ENCODE data around the gene LENEP.
"Not testable (repeated sequence)": the region's sequence is repeated elsewhere in the genome, so short reads cannot be mapped to it uniquely, and the experiment has no call there.

Gene LENEP

DNA sequence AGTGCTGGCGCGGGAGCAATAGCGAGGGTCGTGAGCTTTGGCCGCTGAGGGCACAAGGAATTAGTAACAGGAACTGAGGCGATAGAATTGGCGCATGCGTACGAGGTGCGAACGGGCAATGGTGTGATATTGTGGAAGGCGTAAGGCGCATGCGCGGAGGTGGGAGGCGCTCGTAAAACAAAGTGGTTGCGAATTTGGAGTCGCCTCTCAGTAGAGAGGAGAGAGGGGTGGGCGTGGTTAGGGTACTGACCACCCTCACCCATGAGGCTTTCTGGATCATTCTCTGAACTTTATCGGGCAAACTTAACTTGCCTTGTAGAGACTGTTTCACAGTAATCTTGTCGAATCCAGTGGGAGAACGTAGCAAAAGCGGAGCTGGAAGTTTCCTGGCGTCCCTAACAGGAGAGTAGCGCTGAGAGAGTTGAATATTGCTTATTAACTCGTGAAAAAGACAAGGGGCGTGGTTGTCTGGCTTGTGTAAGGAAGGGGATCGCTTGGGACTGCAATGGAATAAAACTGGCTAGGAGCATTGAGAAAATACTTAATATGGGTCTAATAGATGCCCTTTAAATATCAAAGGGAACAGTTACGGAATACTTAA is 18.5 kb upstream of the LENEP start:
- DNase-seq (ENCODE audit: low read depth, low spot score) = peak; percentile 98

DNA sequence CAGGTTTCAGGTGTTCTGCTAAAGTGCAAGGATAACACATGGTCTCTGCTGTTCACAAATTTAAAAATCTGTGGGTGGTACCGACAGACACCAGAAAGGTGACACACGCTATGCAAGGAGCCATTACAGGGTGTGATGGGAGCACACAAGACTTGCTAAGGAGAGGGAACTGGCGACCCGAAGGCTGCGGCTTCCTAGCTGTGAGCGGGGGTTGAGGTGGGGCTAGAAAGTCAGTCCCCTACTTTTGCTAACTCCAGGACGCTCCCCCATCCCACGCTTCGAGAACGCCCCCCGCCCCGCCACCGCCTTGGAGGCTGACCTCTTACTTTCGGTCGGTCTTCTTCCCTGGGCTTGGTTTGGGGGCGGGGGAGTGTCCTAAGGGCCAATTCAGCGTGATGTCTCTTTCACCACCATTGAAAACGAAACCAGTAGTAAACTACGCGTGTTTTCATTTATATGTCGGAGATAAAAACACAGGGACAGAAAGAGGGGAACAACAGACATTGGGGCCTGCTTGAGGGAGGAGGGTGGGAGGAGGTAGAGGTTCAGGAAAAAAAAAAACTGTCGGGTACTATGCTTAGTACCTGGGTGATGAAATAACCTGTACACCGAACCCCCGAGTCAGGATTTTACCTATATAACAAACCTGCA is 17.9 kb upstream of the LENEP start:
- peak; percentile 67 for DNase-seq (ENCODE audit: low read depth, low spot score)

DNA sequence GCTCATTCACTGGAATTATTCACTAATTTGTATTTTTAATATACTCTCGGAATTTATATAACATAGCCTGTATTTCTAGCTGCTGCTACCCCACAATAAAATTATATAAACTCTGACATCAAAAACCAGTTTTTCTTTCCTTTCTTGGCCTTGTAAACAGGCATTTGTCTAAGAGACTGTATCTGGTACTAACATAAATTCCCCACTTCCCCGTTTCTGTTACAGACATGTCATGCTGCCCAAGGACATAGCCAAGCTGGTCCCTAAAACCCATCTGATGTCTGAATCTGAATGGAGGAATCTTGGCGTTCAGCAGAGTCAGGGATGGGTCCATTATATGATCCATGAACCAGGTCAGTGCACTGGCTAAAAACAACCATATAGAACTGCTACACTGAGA is 15.6 kb upstream of the LENEP start:
- DNase-seq (ENCODE audit: low read depth, low spot score) = not testable (repeated sequence)

DNA sequence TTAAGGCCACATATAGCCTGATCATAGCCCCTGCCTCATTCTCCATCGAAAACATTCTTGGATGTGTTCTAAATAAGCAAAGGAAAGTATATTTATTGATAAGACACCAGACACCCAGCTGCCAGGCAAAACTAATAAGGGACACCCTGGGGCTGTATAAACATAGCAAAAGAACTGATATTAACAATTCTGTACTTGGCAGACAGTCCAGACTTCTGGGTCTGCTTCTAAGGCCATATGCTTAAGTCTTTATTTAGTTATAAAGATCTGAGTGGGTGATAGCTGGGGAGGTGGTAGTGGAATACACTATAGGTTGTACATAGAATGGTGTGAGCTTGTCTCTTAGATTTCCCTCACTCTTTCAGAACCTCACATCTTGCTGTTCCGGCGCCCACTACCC is 15.0 kb upstream of the LENEP start:
- no peak for DNase-seq (ENCODE audit: low read depth, low spot score)

DNA sequence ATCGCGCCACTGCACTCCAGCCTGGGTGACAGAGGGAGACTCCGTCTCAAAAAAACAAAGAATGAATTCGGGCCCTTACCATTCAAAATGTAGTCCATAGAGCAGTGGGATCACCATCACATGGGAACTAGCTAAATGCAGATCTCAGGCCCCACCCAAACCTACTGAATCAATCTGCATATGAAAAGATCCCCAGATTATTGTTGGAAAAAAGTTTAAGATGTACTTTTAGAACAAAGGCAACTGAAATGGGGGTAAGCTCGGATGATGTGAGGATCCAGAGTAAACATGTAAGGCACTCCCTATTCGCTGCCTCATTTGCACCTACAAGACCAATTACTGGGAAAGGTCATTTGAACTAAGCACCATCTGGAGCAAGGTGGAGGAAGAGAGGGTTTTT is 11.0 kb upstream of the LENEP start:
- no peak for DNase-seq (ENCODE audit: low read depth, low spot score)

DNA sequence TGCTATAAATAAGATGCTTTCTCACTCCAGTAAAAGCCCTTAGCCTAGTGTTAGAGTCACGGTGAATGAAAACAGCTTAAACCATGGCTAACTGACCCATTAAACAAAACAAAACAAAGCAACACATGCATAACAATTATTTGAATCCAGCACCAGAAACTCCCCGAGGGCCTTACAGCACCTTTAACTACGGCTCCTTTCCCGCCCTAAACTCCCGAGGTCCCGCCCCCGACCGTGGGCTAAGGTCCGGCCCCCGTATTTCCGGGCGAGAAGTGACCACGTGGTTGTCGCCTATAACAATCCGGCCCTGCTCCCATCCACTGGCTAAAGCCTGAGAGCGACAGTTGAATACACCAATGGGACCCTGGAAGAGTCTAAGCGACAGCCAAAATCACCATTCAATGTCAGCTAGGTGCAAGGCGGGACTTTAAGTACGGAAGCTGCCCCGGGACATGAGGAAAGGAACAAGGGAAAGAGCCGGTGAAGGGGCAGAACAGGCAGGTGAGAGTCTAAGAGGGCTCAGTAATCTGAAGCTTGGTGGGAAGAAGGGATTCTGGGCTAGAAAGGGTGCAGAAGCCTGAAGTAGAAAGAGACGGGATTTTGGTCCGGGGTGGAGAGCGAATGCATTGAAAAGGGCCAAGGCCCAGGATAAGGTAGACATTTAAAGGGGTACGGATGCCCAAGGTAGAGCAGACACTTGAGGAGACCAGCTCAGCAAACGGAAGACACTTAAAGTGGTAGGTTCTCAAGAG is 10.3 kb upstream of the LENEP start, which contains the start of gene FLAD1:
Gene FLAD1 (plus strand): TSS at position 448 of the 752 bp plus-strand sequence. CDS start 351 bp downstream, outside the sequence.
- DNase-seq (ENCODE audit: low read depth, low spot score) = peak; percentile 99

DNA sequence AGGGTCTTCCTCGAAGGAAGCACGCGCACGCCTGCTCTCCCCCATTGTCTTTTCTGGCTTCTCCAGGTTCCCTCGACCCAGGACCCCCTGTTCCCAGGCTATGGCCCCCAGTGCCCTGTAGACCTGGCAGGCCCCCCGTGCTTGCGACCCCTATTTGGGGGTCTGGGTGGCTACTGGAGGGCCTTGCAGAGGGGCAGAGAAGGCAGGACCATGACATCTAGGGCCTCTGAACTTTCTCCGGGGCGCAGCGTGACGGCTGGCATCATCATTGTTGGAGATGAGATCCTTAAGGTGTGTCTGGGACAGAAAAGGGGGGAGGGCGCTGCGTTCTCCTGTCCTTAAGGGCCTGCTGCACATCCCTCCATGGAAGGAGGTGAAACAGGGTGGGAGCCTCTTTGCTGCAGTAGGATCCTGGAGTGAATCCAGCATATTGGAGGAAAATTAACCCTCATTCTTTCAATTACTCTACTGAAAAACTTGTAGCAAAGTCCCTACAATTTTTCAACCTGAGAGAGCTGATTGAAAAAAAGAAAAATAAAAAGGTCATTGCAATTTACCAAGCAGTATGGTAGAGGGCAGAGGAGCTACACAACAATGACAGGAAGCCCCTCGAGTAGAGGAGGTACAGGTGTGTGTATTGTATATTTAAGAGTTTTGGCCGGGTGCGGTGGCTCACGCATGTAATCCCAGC is 9.5 kb upstream of the LENEP start:
- DNase-seq (ENCODE audit: low read depth, low spot score) = no peak

DNA sequence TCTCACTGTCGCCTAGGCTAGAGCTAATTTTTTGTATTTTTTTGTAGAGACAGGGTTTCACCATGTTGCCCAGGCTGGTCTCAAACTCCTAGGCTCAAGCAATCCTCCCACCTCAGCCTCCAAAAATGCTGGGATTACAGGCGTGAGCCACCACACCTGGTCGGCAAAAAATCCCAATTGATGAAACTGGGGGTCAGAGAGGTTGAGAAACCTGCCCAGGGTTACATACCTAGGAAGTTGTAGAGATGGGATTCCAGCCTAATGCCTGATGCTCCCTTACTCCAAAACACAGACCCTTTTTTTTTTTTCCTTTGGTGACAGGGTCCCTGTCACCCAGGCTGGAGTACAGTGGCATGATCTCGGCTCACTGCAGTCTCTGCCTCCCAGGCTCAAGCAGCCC is 6.7 kb upstream of the LENEP start:
- DNase-seq (ENCODE audit: low read depth, low spot score) = not testable (repeated sequence)

DNA sequence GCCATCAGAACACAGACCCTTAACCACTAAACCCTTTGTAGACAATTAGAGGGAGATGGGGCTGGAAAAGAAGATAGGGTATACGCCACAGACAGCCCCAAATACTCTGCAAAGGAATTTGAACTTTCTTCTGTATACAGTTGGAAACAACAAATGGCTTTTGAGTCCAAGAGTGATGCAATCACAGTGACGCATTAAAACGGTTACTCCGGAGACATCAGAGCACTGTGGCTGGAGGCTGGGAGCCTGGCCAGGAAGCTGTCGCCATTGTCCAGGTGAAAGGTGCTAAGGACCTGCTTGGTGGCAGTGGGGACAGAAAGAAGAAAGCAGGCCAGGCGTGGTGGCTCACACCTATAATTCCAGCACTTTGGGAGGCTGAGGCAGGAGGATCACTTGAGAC is 6.1 kb upstream of the LENEP start:
- no peak for DNase-seq (ENCODE audit: low read depth, low spot score)

DNA sequence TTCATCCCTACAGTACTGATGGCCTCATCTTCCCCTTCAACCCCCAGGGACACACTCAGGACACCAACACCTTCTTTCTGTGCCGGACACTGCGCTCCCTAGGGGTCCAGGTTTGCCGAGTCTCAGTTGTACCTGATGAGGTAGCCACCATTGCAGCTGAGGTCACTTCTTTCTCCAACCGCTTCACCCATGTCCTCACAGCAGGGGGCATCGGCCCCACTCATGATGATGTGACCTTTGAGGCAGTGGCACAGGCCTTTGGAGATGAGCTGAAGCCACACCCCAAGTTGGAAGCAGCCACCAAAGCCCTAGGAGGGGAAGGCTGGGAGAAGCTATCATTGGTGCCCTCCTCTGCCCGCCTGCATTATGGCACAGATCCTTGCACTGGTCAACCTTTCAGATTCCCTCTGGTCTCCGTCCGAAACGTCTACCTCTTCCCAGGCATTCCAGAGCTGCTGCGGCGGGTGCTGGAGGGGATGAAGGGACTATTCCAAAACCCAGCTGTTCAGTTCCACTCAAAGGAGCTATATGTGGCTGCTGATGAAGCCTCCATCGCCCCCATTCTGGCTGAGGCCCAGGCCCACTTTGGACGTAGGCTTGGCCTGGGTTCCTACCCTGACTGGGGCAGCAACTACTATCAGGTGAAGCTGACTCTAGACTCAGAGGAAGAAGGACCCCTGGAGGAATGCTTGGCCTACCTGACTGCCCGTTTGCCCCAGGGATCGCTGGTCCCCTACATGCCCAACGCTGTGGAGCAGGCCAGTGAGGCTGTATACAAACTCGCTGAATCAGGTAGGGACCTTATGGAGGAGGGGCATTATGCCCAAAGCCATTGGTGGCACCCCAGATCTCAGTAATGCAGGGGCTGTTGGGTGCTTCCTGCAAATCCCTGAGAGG is 5.1 kb upstream of the LENEP start:
- DNase-seq (ENCODE audit: low read depth, low spot score) = no peak

DNA sequence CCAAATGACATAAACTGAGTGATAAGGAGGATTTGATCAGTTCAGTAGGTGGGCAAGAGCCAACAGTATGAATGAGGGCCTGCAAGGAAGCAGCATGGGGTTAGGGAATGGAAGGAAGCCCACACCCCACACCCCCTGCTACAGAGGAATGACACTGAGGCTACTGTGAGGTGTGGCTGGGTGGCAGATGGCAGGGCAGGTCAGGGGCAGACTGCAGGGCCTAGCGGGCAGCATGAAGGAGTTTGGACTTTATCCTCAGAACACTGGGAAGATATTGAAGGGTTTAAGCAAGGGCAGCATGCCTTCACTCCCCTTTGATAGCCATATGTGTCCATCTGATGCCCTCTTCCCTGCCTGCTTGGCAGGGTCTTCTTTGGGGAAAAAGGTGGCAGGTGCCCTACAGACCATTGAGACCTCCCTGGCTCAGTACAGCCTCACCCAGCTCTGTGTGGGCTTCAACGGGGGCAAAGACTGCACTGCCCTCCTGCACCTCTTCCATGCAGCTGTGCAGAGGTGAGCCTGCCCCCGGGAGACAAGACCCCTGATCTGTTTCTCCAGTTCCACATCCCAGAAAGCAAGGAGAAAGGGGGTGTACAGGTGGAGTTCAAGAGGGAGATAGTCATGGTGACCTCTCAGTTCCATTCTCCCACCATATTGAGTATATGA is 4.1 kb upstream of the LENEP start:
- DNase-seq (ENCODE audit: low read depth, low spot score) = no peak

DNA sequence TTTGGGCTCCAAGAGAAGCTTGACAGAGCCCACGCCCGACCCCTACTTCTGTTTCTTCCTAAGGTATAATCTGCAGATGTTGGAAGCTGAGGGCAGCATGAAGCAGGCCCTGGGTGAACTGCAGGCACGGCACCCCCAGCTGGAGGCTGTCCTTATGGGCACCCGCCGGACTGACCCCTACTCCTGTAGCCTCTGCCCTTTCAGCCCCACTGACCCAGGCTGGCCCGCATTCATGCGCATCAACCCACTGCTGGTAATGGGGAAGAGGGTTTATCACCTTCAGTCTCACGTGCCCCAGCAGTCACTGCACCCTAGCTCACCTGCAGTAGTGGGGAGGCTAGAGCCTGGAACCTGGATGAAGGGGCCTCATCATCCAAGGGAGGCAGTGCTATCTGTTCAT is 3.1 kb upstream of the LENEP start:
- DNase-seq (ENCODE audit: low read depth, low spot score) = no peak

DNA sequence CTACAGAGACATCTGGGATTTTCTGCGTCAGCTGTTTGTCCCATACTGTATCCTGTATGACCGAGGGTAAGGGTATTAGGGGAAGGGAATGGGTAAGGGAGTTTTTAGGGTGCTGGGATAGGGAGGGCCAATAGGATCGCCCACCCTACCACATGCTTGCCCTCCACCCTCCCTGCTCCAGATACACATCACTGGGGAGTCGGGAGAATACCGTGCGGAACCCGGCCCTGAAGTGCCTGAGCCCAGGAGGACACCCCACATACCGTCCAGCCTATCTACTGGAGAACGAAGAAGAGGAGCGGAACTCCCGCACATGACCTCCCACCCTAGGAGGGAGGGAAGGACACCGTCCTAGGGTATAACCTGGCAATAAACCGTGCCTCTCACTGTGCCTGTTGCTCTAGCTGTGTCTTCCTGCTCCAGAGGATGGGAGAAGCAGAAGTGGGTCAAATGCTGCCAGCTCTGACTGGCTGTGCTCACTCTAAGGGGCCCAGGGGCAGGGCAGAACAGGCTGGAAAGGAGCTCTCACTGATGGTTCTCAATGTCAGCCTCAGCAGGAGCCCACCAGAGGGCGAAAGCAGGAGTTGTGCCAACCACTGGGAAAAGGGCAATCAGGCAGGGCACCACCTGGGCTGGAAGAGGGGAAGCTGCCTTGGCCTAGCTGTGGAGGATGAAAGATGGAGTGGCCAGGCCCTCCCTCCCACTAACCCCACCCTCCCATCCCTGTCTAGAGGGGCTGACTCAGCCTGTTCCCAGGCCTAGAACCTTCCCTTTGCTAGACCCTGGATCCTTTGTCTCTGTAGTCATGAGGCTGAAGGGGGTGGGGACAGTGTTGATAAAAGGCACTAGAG is 440 bp upstream of the LENEP start:
- peak; percentile 62 for DNase-seq (ENCODE audit: low read depth, low spot score)

DNA sequence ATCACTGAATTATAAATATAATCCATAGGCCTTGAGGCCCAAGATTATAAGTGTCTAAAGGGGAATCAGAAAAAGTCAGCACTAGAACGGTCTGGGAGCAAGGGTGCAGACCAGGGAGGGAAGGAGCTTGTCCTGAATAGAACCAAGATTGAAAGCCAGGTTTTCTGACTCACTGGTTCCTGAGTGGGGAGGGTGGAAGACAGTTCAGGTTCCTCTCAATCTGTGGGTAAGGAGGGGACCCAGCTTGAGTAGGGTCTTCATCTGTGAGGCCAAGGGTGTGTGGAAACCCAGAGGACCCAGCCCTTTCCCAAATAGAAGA is 842 bp downstream of the LENEP start:
- no peak for DNase-seq (ENCODE audit: low read depth, low spot score)

DNA sequence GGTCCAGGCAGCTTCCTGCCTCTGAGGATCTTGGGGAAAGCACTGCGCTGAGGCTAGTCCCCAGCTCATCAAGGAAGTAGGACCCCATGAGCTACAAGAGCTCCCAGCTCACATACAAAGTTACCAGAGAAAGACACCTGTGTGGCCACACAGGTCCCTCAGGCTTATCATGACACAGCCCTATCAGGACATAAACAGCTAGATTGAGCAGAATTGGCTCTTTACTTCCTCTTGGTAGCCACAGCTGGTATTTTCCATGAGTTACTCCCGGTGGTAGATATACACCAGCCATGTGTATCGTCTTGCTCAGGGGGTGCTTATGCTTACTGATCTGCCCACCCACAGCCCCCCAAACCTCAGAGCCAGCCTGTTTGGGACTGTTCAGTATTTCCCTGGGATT is 1.2 kb downstream of the LENEP start:
- DNase-seq (ENCODE audit: low read depth, low spot score) = no peak

DNA sequence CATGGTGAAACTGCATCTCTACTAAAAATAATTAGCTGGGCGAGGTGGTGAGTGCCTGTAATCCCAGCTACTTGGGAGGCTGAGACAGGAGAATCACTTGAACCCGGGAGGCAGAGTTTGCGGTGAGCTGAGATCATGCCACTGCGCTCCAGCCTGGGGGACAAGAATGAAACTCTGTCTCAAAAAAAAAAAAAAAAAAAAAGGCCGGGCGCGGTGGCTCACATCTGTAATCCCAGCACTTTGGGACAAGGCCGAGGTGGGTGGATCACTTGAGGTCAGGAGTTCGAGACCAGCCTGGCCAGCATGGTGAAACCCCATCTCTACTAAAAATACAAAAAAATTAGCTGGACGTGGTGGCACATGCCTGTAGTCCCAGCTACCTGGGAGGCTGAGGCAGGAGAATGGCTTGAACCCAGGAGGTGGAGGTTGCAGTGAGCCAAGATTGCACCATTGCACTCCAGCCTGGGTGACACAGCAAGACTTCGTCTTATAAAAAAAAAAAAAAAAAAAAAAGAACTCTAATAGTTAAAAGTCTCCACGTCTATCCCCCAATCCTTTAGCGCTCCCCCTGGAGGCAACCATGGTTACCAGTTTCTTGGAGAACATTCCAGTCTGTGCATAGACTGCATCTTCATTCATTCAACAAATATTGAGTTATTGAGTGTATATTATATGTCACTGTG is 2.1 kb downstream of the LENEP start:
- peak; percentile 78 for DNase-seq (ENCODE audit: low read depth, low spot score)

DNA sequence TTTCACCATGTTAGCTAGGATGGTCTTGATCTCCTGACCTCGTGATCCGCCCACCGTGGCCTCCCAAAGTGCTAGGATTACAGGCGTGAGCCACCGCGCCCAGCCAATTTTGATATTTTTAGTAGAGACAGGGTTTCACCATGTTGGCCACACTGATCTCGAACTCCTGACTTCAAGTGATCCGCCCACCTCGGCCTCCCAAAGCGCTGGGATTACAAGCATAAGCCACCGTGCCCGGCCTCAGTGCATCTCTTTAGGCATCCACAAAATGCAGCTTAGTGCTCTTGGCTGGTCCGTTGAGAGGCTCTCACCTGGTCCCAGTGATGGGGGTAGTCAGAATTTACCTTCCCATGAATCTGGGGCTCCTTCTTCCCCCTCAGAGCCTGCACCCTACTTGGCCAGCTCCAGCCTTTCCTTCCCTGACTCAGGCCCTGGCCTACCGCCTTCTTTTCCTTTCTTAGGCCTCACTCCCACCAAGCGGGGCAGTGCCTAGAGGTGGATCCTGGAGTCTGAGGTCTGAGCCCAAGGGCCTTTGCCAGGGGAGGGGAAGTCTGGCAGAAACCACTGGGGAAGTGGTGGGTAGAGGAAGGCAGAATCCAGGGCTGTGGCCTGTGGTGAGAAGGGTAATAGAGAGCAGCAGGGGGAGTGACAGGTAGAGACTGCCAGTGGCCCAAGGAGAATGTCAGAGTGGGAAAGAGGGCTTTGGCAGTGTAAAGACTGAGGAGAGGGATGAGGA is 3.7 kb downstream of the LENEP start:
- DNase-seq (ENCODE audit: low read depth, low spot score) = no peak

DNA sequence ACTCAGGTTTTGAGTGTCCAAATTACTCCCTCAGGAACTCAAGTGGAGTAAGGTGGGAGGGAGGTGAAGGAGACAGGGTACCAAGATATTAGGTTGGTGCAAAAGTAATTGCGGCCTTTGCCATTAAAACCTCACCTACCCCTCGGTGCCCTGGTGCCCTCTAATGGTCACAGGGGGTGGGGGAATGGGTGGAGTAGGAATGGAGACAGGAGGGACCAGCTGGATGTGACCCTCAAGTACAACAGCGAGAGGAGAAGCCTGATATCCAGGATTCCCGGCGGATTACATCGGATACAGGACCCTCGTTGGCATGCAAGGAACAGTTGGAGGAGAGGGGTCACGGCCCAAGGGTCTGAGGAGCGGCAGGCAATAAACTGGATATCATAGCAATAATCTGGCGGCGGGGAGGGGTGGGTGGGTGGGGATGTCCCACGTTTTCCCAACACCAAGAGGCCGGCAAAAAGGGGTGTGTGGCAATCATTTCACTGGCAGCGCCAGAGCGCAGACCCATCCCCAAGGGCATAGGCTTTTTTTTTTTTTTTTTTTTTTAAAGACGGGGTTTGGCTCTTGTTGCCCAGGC is 4.9 kb downstream of the LENEP start:
- DNase-seq (ENCODE audit: low read depth, low spot score) = no peak

Measured in astrocyte of the hippocampus (primary cell).